ENCODE data around the gene CACNA1C.

GRCh38 chr12:2449586-2449985 is 396.8 kb downstream of the CACNA1C start:
- TF ChIP-seq CTCF (IDR thresholded peaks at IDR 0.05; ENCODE audit: low read depth, low read length) (no peak), MYC (IDR thresholded peaks at IDR 0.05; ENCODE audit: low read depth, low read length) (no peak), MAX (IDR thresholded peaks at IDR 0.05; ENCODE audit: low read depth, low read length) (no peak)
